ENCODE measurements around the gene XPO4.
"Not testable (repeated sequence)": the region's sequence is repeated elsewhere in the genome, so short reads cannot be mapped to it uniquely, and the experiment has no call there.

Gene XPO4

GRCh38 chr13:20891034-20891433 lies 11.5 kb downstream of the XPO4 start:
- no peak for DNase-seq (ENCODE audit: low read depth in 2 of 2)

GRCh38 chr13:20890540-20890939 lies 12.0 kb downstream of the XPO4 start:
- not testable (repeated sequence) for DNase-seq (ENCODE audit: low read depth in 2 of 2)

- DNase-seq (ENCODE audit: low read depth in 2 of 2) = no peak
Observed at GRCh38 chr13:20882206-20882605, 20.3 kb downstream of the XPO4 start.

- DNase-seq (ENCODE audit: low read depth in 2 of 2) = no peak
Observed at GRCh38 chr13:20877902-20878301, 24.6 kb downstream of the XPO4 start.

- not testable (repeated sequence) for DNase-seq (ENCODE audit: low read depth in 2 of 2)
Observed at GRCh38 chr13:20876802-20877201, 25.7 kb downstream of the XPO4 start.

GRCh38 chr13:20874439-20874838 lies 28.1 kb downstream of the XPO4 start:
- not testable (repeated sequence) for DNase-seq (ENCODE audit: low read depth in 2 of 2)

GRCh38 chr13:20873348-20873747 lies 29.2 kb downstream of the XPO4 start:
- DNase-seq (ENCODE audit: low read depth in 2 of 2) = no peak

- DNase-seq (ENCODE audit: low read depth in 2 of 2) = no peak
Observed at GRCh38 chr13:20870829-20871228, 31.7 kb downstream of the XPO4 start.

- DNase-seq (ENCODE audit: low read depth in 2 of 2) = no peak
Observed at GRCh38 chr13:20869540-20869939, 33.0 kb downstream of the XPO4 start.

- no peak for DNase-seq (ENCODE audit: low read depth in 2 of 2)
Observed at GRCh38 chr13:20867408-20867807, 35.1 kb downstream of the XPO4 start.

GRCh38 chr13:20861666-20862065 lies 40.9 kb downstream of the XPO4 start:
- not testable (repeated sequence) for DNase-seq (ENCODE audit: low read depth in 2 of 2)

- DNase-seq (ENCODE audit: low read depth in 2 of 2) = no peak
Observed at GRCh38 chr13:20860844-20861243, 41.7 kb downstream of the XPO4 start.

GRCh38 chr13:20856650-20857049 lies 45.9 kb downstream of the XPO4 start:
- DNase-seq (ENCODE audit: low read depth in 2 of 2) = no peak

- no peak for DNase-seq (ENCODE audit: low read depth in 2 of 2)
Observed at GRCh38 chr13:20851844-20852402, 50.6 kb downstream of the XPO4 start.

- DNase-seq (ENCODE audit: low read depth in 2 of 2) = no peak
Observed at GRCh38 chr13:20848944-20849343, 53.6 kb downstream of the XPO4 start.

- DNase-seq (ENCODE audit: low read depth in 2 of 2) = no peak
Observed at GRCh38 chr13:20848203-20848602, 54.3 kb downstream of the XPO4 start.

- no peak for DNase-seq (ENCODE audit: low read depth in 2 of 2)
Observed at GRCh38 chr13:20847296-20847695, 55.2 kb downstream of the XPO4 start.

GRCh38 chr13:20843166-20843565 lies 59.4 kb downstream of the XPO4 start:
- DNase-seq (ENCODE audit: low read depth in 2 of 2) = no peak

- DNase-seq (ENCODE audit: low read depth in 2 of 2) = no peak
Observed at GRCh38 chr13:20840568-20840967, 62.0 kb downstream of the XPO4 start.

- no peak for DNase-seq (ENCODE audit: low read depth in 2 of 2)
Observed at GRCh38 chr13:20833900-20834679, 68.5 kb downstream of the XPO4 start.

GRCh38 chr13:20832861-20833260 lies 69.7 kb downstream of the XPO4 start:
- DNase-seq (ENCODE audit: low read depth in 2 of 2) = no peak

- no peak for DNase-seq (ENCODE audit: low read depth in 2 of 2)
Observed at GRCh38 chr13:20831933-20832332, 70.6 kb downstream of the XPO4 start.

GRCh38 chr13:20831254-20831653 lies 71.3 kb downstream of the XPO4 start:
- no peak for DNase-seq (ENCODE audit: low read depth in 2 of 2)
